HEK293T (cell line): ENCODE results near the gene ZBTB11.
"Not testable (repeated sequence)": the region's sequence is repeated elsewhere in the genome, so short reads cannot be mapped to it uniquely, and the experiment has no call there.

Source experiments
- CTCF ChIA-PET: fragments of 350-600 bp; formaldehyde crosslinking; extraction: SDS; loops from one replicate; lab custom pipeline; 2021; ENCODE audit warnings: antibody characterized with exemption, inconsistent platforms; lab: Yijun Ruan, JAX
- POLR2A ChIA-PET: fragments of 350-600 bp; formaldehyde crosslinking; extraction: SDS; loops from one replicate; lab custom pipeline; 2020; ENCODE audit warnings: antibody characterized with exemption, inconsistent platforms; lab: Yijun Ruan, JAX
- DNase-seq: peaks from one replicate; pipeline ENCODE4 v3.0.0; 2012; ENCODE audit warnings: mixed read lengths; ENCODE audit errors: extremely low spot score
- ARNT ChIP-seq: fragments of 450-650 bp; IDR thresholded peaks from 2 replicates; pipeline ENCODE4 v1.6.1; 2017; ENCODE audit warnings: mild to moderate bottlenecking
- BHLHE40 ChIP-seq: fragments of 450-650 bp; IDR thresholded peaks from 2 replicates; pipeline ENCODE4 v1.6.1; 2016; ENCODE audit warnings: mild to moderate bottlenecking, moderate library complexity, borderline replicate concordance
- CTBP1 ChIP-seq: fragments of 450-650 bp; IDR thresholded peaks from 2 replicates; pipeline ENCODE4 v1.6.1; 2016; ENCODE audit warnings: borderline replicate concordance
- ELF4 ChIP-seq: fragments of 450-650 bp; IDR thresholded peaks from 2 replicates; pipeline ENCODE4 v1.6.1; 2017; ENCODE audit warnings: antibody characterized with exemption
- FOXA1 ChIP-seq: fragments of 450-650 bp; IDR thresholded peaks from 2 replicates; pipeline ENCODE4 v1.6.1; 2016; ENCODE audit warnings: mild to moderate bottlenecking
- FOXK2 ChIP-seq: fragments of 450-650 bp; IDR thresholded peaks from 2 replicates; pipeline ENCODE4 v1.6.1; 2016; ENCODE audit warnings: mild to moderate bottlenecking
- FOXM1 ChIP-seq: fragments of 450-650 bp; IDR thresholded peaks from 2 replicates; pipeline ENCODE4 v1.6.1; 2017; ENCODE audit warnings: mild to moderate bottlenecking, borderline replicate concordance
- HDGF ChIP-seq: fragments of 450-650 bp; IDR thresholded peaks from 2 replicates; pipeline ENCODE4 v1.6.1; 2017; ENCODE audit warnings: antibody characterized with exemption, borderline replicate concordance
- L3MBTL2 ChIP-seq: fragments of 450-650 bp; conservative IDR thresholded peaks from 2 replicates; pipeline ENCODE4 v1.6.1; 2016; ENCODE audit warnings: mild to moderate bottlenecking
- LEF1 ChIP-seq: fragments of 450-650 bp; IDR thresholded peaks from 2 replicates; pipeline ENCODE4 v1.6.1; 2017; ENCODE audit warnings: mild to moderate bottlenecking, borderline replicate concordance
- NFRKB ChIP-seq: fragments of 450-650 bp; IDR thresholded peaks from 2 replicates; pipeline ENCODE4 v1.6.1; 2016; ENCODE audit warnings: mild to moderate bottlenecking, moderate library complexity
- SP1 ChIP-seq: fragments of 450-650 bp; IDR thresholded peaks from 2 replicates; pipeline ENCODE4 v1.6.1; 2017
- SUZ12 ChIP-seq: fragments of 450-650 bp; IDR thresholded peaks from 2 replicates; pipeline ENCODE4 v1.6.1; 2016; ENCODE audit warnings: mild to moderate bottlenecking
- TARDBP ChIP-seq: fragments of 450-650 bp; IDR thresholded peaks from 2 replicates; pipeline ENCODE4 v1.6.1; 2016
- ZNF384 ChIP-seq: fragments of 450-650 bp; IDR thresholded peaks from 2 replicates; pipeline ENCODE4 v1.6.1; 2016
- TF ChIP-seq, protein P1 (sequence below): fragments of 450-650 bp; IDR thresholded peaks from 2 replicates; pipeline ENCODE4 v1.6.1; 2016

The ZBTB11 gene

DNA sequence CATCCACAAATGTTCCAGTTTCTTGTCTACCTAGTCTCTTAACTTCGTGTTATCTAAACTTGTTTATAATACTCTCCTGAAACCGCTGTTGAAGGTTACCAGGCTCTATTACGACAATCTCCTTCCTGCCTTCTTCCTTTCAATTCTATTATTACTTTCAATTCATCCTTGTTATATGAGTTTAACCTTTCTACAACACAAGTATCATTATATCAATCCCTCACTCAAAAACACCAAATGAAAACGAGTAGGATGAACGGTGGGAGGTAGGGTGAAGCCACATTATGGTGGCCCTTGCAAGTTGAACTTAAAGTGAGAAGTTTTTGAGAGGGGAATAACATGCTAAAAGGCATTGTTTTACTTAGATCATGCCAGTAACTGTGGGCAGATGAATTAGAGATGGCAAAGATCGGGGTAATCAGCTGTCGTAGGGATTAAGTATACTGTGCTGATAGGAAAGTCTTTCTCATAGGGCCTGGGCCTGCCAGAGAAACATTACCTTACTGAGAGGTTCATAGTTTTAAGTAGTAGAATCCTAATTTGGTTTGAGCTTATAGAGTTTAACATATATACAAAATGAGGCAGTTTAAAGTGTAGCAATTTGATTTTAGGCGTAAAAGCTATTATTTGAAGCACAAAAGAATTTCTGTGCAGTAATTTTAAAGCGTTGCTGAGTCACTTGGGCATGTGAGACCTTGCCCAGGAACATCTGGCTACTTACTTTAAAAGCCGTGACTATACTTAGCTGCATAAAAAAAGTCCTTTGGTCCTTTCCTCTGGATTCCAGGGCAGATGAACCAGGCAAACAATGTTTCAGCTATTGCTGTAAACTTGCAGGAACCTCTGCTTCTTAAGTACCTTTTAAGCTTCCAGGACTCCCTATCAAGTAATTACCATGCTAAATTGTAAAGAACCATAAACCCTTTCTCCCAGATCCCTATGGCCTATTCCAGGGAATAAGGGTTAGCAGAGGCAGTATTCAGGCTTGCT lies 44.2 kb upstream of the ZBTB11 start:
- ChIA-PET CTCF (no interaction called here), POLR2A (no interaction called here)
- TF ChIP-seq ARNT (no peak), NFRKB (no peak), TARDBP (no peak)
- DNase-seq: no peak

DNA sequence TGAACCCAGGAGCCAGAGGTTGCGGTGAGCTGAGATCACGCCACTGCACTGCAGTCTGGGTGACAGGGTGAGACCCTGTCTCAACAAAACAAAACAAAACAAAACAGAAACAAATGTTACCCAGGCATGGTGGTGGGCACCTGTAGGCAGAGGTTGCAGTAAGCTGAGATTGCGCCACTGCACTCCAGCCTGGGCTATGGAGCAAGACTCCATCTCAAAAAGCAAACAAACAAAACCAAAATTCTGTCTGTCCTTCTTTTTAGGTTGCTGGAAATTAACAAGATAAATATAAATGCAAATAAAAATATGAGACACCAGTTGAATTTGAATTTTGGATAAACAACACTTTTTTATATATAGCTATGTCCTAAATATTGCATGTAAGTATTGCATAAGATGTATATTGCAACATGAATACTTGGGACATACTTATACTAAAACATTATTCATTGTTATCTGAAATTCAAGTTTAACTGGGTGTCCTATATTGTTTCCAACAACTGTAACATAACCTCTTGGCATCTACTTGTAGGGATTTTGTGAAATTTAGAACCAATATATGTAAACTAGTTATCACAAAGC lies 42.8 kb upstream of the ZBTB11 start:
- TF ChIP-seq TARDBP: no peak
- TF ChIP-seq SUZ12: no peak
- TF ChIP-seq HDGF: no peak
- TF ChIP-seq NFRKB: no peak
- ChIA-PET POLR2A (no interaction called here), CTCF (no interaction called here)
- no peak for DNase-seq

DNA sequence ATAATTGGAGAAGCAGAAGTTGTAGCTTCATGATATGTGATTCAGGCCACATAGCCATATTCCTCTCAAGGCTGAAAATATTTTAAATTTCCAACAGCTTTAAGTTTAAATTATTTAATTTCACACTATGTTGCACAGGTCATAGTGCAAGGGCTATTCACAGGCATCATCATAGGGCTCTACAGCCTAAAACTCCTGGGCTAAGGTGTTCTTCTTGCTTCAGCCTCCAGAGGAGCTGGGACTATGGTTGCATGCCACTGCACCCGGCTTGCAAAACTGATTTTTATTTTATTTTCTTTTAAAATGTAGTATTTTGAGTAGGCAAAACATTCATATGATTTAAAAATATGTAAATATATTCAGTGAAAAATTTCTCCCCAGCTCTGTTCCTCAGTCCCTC lies 41.5 kb upstream of the ZBTB11 start:
- TF ChIP-seq ELF4: no peak
- no peak for TF ChIP-seq FOXK2
- no peak for TF ChIP-seq HDGF
- TF ChIP-seq NFRKB: no peak
- TF ChIP-seq FOXM1: no peak
- no peak for TF ChIP-seq ZNF384
- no peak for TF ChIP-seq SUZ12
- TF ChIP-seq FOXA1: no peak
- TF ChIP-seq BHLHE40: no peak
- no peak for TF ChIP-seq L3MBTL2
- TF ChIP-seq ARNT: no peak
- no peak for TF ChIP-seq TARDBP
- TF ChIP-seq, protein P1, sequence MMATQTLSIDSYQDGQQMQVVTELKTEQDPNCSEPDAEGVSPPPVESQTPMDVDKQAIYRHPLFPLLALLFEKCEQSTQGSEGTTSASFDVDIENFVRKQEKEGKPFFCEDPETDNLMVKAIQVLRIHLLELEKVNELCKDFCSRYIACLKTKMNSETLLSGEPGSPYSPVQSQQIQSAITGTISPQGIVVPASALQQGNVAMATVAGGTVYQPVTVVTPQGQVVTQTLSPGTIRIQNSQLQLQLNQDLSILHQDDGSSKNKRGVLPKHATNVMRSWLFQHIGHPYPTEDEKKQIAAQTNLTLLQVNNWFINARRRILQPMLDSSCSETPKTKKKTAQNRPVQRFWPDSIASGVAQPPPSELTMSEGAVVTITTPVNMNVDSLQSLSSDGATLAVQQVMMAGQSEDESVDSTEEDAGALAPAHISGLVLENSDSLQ: no peak
- no peak for TF ChIP-seq SP1
- TF ChIP-seq CTBP1: no peak
- no peak for TF ChIP-seq LEF1
- ChIA-PET POLR2A (interaction anchor here (0.9 kb wide), 1 partner anchor 32 kb away, joined by 3 read pairs; the partner anchor contains the start of gene RPL24), CTCF (no interaction called here)
- no peak for DNase-seq

- ChIA-PET CTCF (no interaction called here), POLR2A (interaction anchor here (1.0 kb wide), 1 partner anchor 15 kb away, joined by 6 read pairs; the partner anchor contains the start of gene CEP97)
- TF ChIP-seq LEF1 (no peak), NFRKB (no peak), ZNF384 (no peak), L3MBTL2 (no peak), FOXK2 (no peak), HDGF (no peak), CTBP1 (no peak), TARDBP (no peak), SP1 (no peak), BHLHE40 (no peak), FOXM1 (no peak), FOXA1 (no peak), SUZ12 (no peak)
- TF ChIP-seq, protein P1: no peak
- no peak for DNase-seq
These were observed 32.2 kb upstream of the ZBTB11 start for GRCh38 chr3:101709126-101709525.

DNA sequence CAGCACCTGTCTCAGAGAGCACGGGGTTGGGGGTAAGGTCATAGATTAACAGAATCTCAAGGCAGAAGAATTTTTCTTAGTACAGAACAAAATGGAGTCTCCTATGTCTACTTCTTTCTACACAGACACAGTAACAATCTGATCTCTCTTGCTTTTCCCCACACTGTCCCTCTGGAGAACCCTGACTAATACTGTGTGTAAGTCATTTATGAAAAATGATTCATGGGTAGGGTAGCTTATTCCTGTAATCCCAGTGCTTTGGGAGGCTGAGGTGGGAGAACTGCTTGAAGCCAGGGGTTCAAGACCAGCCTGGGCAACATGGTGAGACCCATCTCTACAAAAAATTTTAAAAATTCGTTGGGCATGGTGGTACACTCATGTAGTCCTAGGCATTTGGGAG lies 27.7 kb upstream of the ZBTB11 start:
- DNase-seq, CTCF ChIA-PET, POLR2A ChIA-PET: not testable (repeated sequence)

- no peak for TF ChIP-seq ARNT
- no peak for TF ChIP-seq FOXA1
- TF ChIP-seq SUZ12: no peak
- TF ChIP-seq, protein P1: no peak
- no peak for TF ChIP-seq SP1
- TF ChIP-seq NFRKB: no peak
- no peak for TF ChIP-seq BHLHE40
- no peak for TF ChIP-seq HDGF
- no peak for TF ChIP-seq ZNF384
- TF ChIP-seq ELF4: no peak
- ChIA-PET POLR2A (no interaction called here), CTCF (no interaction called here)
- DNase-seq: no peak
These were observed 26.2 kb upstream of the ZBTB11 start for GRCh38 chr3:101703169-101703568.
